GM18951 (cell line): Measurements from ENCODE around the gene NTSR1.

Experiments used
- POLR2A ChIP-seq: IDR thresholded peaks from 4 replicates; pipeline ENCODE4 v1.6.1; 2011; ENCODE audit warnings: mild to moderate bottlenecking; ENCODE audit not compliant: insufficient read length, insufficient read depth; ENCODE audit errors: extremely low read depth
- in situ Hi-C: fragments of 300-500 bp; cut with MboI; formaldehyde crosslinking; loops from one replicate; pipeline ENCODE4 v1.12.0; 2022; ENCODE audit warnings: low sequenced_read_pairs, mixed read lengths, inconsistent platforms; ENCODE audit not compliant: unreplicated experiment

The NTSR1 gene

GRCh38 chr20:62708591-62709536, at the start of gene NTSR1:
NTSR1 (plus strand) TSS chr20:62708836; CDS start chr20:62709208, 372 bp downstream.
- no peak for TF ChIP-seq POLR2A
- in situ Hi-C loops = no loop called here

- no peak for TF ChIP-seq POLR2A
- in situ Hi-C loops = loop anchor here (25.0 kb wide), 1 partner anchor 128 kb away; the partner anchor contains the start of gene MRGBP
Observed at GRCh38 chr20:62659488-62660239, 49.0 kb upstream of the NTSR1 start.

GRCh38 chr20:62660240-62660615, 48.4 kb upstream of the NTSR1 start:
- TF ChIP-seq POLR2A = no peak
- in situ Hi-C loops = loop anchor here (25.0 kb wide), 1 partner anchor 127 kb away; the partner anchor contains the start of gene MRGBP

- TF ChIP-seq POLR2A = no peak
- in situ Hi-C loops = loop anchor here (25.0 kb wide), 1 partner anchor 127 kb away; the partner anchor contains the start of gene MRGBP
Observed at GRCh38 chr20:62660768-62661167, 47.9 kb upstream of the NTSR1 start.

- no peak for TF ChIP-seq POLR2A
- in situ Hi-C loops = loop anchor here (25.0 kb wide), 1 partner anchor 126 kb away; the partner anchor contains the start of gene MRGBP
Observed at GRCh38 chr20:62661647-62662046, 47.0 kb upstream of the NTSR1 start.

GRCh38 chr20:62662422-62662821, 46.2 kb upstream of the NTSR1 start:
- in situ Hi-C loops = loop anchor here (25.0 kb wide), 1 partner anchor 125 kb away; the partner anchor contains the start of gene MRGBP

GRCh38 chr20:62663145-62664018, 45.3 kb upstream of the NTSR1 start:
- in situ Hi-C loops = loop anchor here (25.0 kb wide), 1 partner anchor 124 kb away; the partner anchor contains the start of gene MRGBP
- TF ChIP-seq POLR2A = no peak

More at GRCh38 chr20:62662422-62662821, 46.2 kb upstream of the NTSR1 start:
- TF ChIP-seq POLR2A = no peak

GRCh38 chr20:62664019-62664971, 44.3 kb upstream of the NTSR1 start:
- in situ Hi-C loops = loop anchor here (25.0 kb wide), 1 partner anchor 123 kb away; the partner anchor contains the start of gene MRGBP
- no peak for TF ChIP-seq POLR2A

GRCh38 chr20:62665153-62665754, 43.4 kb upstream of the NTSR1 start:
- in situ Hi-C loops = loop anchor here (25.0 kb wide), 1 partner anchor 122 kb away; the partner anchor contains the start of gene MRGBP
- no peak for TF ChIP-seq POLR2A

- no peak for TF ChIP-seq POLR2A
- in situ Hi-C loops = loop anchor here (25.0 kb wide), 1 partner anchor 121 kb away; the partner anchor contains the start of gene MRGBP
Observed at GRCh38 chr20:62665826-62666735, 42.6 kb upstream of the NTSR1 start.
